NOMO-1 (cell line): ENCODE measurements around the gene TMEM63B.
"Not testable (repeated sequence)": the region's sequence is repeated elsewhere in the genome, so short reads cannot be mapped to it uniquely, and the experiment has no call there.

ENCODE experiments used
- DNase-seq, 2 experiments: peaks; one replicate each; lab custom pipeline; 2025; ENCODE audit not compliant: unreplicated experiment in 2 of 2; lab: John Stamatoyannopoulos, UW

TMEM63B gene

GRCh38 chr6:44185953-44186634 lies 58.7 kb downstream of the TMEM63B start:
- no peak for DNase-seq

DNA sequence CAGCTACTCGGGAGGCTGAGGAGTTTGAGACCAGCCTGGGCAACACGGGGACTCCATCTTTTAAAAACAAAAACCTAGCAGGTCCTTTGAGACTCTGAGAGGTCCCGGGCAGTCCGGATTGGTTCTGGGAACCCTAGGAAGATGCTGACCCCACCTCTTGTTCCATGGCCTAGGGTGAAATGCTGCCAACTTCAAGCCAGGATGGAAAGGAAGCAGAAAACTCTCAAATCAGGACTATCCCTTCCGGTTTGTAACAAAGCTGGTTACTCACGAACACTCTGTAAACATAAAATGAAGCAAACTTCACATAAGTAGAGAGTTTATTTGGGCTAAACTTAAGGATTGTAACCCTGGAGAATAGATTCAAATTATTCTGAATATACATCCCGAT lies 59.3 kb downstream of the TMEM63B start:
- DNase-seq = no peak

DNA sequence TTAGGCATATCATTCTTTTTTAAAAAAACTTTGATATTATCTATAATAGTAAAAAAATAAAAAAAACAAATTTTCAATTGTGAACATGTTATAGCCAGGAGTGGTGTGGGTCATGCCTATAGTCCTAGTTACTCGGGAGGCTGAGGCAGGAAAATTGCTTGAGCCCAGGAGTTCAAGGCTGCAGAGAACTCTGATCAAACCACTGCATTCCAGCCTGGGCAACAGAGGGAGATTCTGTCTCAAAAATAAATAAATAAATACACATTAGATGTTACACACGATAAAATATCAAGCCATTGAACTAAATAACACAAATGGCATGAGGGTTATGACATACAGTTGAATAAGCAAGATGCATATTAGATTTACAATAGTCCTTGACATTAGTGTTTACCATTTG lies 61.5 kb downstream of the TMEM63B start:
- DNase-seq = no peak

DNA sequence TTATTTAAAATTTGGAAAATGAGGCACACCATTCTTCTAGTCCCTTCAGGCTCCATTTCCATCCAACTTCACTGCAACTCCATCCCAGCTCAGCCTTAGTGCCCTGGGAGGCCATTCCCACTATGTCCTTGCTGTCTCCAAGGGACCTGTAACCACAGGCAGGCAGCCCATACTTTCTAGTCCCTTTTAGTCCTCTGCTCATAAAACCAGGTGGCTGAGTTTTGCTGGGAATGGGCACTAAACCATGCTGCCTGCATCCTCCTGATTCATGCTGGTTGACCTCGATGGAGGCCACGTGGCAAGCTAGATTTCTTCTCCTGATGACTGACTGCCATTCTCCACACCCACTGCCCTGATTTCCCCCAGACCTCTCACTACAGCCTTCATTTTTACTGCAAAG lies 61.9 kb downstream of the TMEM63B start:
- DNase-seq = no peak

- no peak for DNase-seq
Measured at GRCh38 chr6:44190715-44191114, 63.4 kb downstream of the TMEM63B start.

GRCh38 chr6:44192428-44193041 lies 65.2 kb downstream of the TMEM63B start:
- no peak for DNase-seq

DNA sequence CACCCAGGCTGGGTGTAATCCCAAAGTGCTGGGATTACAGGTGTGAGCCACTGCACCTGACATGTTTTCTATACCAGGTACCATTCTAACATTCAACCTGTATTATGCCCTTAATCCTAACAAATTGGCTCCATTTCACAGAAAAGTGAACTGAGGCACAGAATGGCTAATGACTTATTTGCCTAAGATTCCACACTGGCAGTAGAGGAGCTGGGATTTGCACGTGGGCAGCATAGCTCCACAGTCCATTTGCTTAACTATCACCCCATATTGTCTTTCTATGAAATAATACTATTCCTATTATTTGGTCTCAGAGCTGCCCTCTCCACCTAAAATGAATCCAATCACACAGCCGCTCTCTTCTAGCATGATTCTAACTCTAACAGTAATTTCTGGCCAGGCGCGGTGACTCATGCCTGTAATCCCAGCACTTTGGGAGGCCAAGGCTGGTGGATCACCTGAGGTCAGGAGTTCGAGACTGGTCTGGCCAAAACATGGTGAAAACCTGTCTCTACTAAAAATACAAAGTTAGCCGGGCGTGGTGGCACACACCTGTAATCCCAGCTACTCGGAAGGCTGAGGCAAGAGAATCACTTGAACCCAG lies 66.1 kb downstream of the TMEM63B start:
- no peak for DNase-seq

DNA sequence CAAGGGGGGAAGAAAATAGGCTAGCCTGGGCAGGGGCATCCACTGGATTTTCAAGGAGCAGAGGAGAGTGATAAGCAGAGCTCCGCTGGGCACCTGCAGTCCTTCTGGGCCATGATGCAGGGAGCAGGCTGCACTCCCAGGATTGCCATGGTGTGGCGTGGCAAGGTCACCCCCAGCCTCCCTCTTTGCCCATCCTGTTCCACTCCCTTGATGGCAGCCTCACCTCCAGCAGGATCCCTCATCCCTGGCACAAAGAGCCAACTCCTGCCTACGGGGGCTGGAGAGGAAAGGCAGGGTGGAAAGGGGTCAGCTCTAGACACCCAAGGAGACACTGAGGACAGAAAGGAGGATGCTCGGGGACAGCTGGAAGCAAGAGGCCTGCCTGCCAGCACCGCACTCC lies 67.0 kb downstream of the TMEM63B start:
- DNase-seq = no peak

GRCh38 chr6:44196351-44196750 lies 69.0 kb downstream of the TMEM63B start:
- not testable (repeated sequence) for DNase-seq

GRCh38 chr6:44198684-44199083 lies 71.3 kb downstream of the TMEM63B start:
- DNase-seq = no peak

GRCh38 chr6:44199883-44200282 lies 72.5 kb downstream of the TMEM63B start:
- DNase-seq = no peak

- DNase-seq = no peak
Measured at GRCh38 chr6:44201200-44201599, 73.8 kb downstream of the TMEM63B start.

DNA sequence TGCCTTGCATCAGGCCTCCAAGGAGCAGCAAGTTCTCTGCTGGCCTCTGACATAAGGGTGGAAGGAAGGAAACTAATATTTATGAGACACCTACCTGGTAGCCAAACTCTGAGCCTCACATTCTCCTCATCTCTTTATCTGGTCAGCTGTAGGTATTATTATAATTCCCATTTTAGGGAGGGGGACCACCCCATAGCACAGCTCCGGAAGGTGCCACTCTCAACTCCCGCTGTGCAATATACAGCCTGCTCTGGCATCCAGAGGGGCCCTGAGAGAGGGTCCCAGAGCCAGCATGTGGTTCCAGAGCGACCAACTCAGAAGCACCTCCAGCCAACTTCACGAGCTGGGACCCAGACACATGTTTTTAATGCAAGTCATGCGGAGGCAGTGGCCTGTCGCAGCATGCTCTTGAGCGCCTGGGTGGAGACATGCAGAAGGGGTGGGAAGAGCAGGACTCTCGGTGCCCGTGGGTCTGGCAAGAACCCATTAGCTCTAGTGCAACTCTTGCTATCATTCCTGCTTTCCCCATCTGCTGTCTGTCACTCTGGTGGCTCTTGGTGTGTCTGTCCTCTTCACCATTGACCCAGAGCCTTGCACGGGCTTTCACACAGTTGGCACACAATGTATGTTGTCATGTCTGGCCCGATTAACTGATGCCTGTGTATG lies 74.4 kb downstream of the TMEM63B start:
- DNase-seq = no peak

GRCh38 chr6:44202332-44202971 lies 75.1 kb downstream of the TMEM63B start:
- no peak for DNase-seq

- DNase-seq = no peak
Measured at GRCh38 chr6:44202972-44203750, 75.8 kb downstream of the TMEM63B start.

DNA sequence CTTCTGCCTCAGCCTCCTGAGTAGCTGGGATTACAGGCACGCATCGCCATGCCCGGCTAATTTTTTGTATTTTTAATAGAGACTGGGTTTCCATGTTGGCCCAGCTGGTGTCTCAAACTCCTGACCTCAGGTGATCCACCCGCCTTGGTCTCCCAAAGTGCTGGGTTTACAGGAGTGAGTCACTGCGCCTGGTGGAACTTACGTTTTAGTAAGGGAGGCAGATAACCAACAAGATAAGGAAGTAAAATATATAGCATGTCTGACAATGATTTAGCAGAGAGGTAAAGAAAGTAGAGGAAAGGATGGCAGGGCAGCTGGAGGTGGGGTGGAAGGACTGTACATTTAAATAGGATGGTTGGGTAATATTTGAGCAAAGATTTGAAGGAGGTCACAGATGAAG lies 76.6 kb downstream of the TMEM63B start:
- DNase-seq = peak; percentile 6 to 34
